MV-4-11 (cell line): ENCODE measurements around the gene MT1A.

Source experiments
- DNase-seq: peaks from one replicate; lab custom pipeline; 2025; lab: John Stamatoyannopoulos, UW

Gene MT1A

DNA sequence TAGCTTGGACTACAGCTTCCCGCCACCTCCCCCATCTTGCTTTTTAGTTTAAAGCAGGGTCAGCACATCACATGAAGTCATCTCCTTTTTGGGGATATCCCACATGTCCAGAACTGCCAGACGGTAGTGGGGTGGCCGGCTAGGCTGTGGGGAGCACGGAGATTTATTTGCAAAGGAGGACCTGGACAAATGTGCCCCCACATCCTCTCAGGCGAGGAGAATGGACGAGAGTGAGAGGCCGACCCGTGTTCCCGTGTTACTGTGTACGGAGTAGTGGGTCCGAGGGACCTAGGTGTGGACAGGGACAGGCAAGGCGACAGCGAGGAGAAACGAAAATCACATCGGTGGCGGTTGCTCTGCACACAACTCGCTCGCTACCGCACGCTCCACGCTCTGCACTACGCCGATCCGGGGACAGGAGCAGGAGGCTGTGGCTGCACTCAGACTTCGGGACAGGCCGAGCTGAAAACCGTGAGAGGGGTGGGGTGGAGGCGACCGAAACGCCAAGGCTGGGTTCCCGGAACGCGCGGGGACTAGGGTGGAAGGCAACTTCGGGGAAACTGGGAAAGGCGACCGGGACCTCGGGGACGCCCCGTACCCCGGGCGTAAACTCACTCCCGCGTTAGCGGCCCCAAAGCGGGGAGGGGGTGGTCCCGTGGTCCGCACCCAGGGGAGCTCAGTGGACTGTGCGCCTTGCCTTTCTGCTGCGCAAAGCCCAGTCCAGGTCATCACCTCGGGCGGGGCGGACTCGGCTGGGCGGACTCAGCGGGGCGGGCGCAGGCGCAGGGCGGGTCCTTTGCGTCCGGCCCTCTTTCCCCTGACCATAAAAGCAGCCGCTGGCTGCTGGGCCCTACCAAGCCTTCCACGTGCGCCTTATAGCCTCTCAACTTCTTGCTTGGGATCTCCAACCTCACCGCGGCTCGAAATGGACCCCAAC, at the start of gene MT1A:
MT1A (plus strand) TSS at position 853 of the 937 bp plus-strand sequence; CDS start at position 926, 73 bp downstream.
- no peak for DNase-seq

- no peak for DNase-seq
Measured at GRCh38 chr16:56588781-56589140, 49.7 kb upstream of the MT1A start.

- no peak for DNase-seq
Measured at GRCh38 chr16:56589141-56590039, 49.1 kb upstream of the MT1A start, which contains the start of gene MT3. Gene MT3, plus strand, starts transcription at chr16:56589528. Its CDS starts 63 bp downstream, at chr16:56589591.

DNA sequence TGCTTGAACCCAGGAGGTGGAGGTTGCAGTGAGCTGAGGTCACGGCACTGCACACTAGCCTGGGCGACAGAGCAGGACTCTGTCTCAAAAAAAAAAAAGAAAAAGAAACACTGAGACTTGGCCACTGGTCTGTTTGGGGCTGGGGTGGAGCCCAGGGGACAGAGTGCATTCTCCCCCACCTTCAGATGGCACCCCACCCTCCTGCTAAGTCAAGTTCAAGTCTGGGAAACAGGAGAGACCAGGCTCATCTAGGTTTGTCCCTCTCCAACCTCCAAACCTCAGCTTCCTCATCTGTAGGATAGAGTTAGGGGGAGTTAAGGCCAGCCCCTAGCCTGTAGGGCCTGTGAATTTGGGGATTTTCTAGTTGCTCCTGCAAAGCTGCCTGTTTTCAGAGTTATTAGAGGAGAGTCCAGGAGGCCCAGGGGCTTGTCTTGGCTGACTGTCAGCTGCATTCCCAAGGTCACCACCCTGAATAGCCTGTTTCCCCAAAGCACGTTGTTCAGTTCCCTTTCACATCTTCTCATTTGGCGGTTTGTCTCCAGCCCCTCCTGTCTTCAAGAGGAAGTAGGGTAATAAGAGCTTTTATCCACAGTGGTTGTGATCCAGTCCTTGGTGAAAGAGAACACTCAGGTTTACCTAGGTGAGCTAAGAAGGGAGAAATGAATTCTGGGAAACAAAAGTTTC, 46.9 kb upstream of the MT1A start:
- peak; percentile 76 for DNase-seq

- DNase-seq: no peak
Measured at GRCh38 chr16:56593573-56594291, 44.7 kb upstream of the MT1A start.

- no peak for DNase-seq
Measured at GRCh38 chr16:56594292-56594619, 44.2 kb upstream of the MT1A start.

DNA sequence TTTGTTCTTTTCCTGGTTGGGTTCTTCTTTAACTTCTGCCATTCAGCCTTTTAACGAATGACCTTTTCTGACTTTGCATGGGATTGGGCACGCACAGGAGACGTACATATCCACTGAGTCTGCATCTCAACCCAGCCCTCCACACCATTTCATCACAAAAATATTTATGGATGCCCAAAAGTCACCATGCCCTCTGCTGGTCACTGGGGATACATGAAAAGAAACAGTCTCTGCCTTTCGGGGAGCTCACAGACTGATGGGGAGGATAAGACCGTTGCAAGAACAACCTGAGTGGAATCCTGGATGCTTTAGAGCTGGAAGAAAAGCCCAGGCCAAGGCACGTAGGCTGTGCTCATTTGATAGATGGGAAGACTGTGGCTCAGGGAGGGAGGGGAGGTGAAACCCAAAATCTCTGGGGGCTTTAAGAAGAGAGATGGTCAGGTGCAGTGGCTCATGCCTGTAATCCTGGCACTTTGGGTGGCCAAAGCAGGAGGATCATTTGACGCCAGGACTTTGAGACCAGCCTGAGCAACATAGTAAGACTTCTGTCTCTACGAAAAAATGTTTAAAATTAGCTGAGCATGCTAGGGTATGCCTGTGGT, 38.0 kb upstream of the MT1A start:
- DNase-seq: peak; percentile 38

DNA sequence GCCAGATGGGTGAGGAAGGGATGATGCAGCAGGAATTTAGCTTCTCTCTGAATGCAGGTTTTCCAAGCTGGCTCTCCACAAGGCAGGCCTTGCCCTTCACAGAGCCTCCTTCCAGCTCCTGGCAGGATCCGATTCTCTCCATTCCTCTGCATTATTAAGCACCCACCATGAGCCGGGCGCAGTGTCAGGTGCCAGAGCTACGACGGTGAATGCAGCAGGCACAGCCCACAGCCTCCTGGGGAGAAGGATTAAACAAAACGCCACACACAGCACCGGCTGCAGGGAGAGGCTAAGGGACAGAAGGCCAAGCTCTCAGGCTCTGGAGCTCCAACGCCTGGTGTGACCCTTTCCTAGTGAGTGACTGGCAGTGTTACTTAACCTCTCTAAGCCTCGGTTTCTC, 37.1 kb upstream of the MT1A start:
- DNase-seq: no peak

DNA sequence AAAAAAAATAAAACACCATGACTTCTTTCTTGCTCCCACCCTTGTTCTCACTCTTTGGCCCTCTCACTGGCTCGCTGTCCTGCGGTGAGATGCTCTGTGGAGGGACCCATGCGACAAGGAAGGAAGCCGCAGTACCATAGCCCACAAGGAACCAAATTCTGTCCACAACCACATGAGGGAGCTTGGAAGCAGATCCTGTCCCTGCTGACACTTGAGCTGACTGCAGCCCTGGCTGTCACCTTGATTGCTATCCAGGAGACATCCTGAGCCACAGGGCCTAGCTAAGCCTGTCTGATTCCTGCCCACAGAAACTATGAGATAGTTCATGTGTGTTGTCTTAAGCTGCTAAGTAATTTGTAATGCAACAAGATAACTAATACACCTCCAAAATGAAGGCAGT, 34.9 kb upstream of the MT1A start:
- DNase-seq: peak; percentile 51

DNA sequence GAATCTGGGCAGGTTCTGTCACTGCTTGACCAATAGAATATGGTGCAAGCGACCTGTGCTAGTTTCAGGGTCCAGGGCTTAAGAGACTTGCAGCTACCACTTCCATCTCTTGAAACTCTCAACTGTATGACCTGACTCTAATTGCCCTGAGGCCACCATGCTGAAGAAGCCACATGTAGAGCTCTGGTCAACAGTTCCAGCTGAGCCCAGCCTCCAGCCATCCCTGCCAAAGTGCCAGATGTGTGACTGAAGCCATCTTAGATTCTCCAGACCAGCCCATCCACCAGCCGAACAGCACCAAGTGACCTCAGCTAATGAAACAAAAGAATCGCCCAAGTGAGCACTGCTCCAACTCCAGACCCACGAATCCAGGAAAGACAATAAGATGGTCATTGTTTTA, 33.5 kb upstream of the MT1A start:
- no peak for DNase-seq

DNA sequence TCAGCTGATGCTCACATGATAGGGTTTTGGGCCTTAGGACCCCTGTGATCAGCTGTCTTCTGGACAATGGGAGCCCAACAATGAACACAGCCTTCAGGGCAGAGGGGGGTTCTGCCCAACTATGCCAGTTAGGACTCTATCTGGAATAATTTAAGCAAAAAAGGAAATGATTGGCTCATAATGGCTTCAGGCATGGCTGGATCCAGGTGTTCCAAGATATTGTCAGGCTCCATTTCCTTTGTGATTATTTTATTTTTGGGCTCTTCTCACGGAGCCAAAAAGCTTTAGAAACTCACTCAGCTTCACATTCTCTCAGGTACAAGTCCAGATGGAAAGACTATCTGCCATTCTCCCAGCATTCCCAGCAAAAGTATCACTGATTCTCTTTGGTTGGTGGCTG, 33.0 kb upstream of the MT1A start:
- DNase-seq: no peak

GRCh38 chr16:56606071-56606475, 32.4 kb upstream of the MT1A start:
- DNase-seq: no peak

- no peak for DNase-seq
Measured at GRCh38 chr16:56606476-56607108, 31.9 kb upstream of the MT1A start.

DNA sequence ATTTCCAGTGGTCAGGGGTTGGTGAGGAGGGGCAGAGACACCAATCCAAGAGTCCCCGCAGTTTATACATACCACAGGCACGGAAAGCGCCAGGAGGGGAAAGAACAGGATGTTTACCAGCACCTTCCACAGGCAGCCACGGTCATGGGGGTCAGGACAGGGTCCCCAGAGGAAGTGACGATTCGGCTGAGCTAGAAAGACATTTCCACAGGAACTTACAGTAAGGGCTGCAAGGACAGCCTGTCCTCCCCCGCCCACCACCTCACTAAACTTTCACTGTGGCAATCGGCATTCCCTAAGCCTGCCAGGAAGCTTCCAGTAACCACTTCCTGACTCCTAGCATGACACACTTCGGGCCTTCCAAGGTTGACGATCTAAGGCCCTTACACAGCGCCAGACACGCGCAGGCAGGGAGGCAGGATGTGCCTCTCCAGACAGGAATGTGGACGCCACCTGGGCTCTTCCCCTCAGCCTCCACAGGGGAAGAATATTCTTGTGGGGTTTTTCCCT, 31.3 kb upstream of the MT1A start:
- DNase-seq: peak; percentile 4

- DNase-seq: no peak
Measured at GRCh38 chr16:56607675-56608042, 30.8 kb upstream of the MT1A start.

- DNase-seq: peak; percentile 96
Measured at GRCh38 chr16:56608043-56608875, 30.2 kb upstream of the MT1A start, which contains the start of gene MT2A. Gene MT2A, plus strand, starts transcription at chr16:56608584. Its CDS starts 72 bp downstream, at chr16:56608656.

DNA sequence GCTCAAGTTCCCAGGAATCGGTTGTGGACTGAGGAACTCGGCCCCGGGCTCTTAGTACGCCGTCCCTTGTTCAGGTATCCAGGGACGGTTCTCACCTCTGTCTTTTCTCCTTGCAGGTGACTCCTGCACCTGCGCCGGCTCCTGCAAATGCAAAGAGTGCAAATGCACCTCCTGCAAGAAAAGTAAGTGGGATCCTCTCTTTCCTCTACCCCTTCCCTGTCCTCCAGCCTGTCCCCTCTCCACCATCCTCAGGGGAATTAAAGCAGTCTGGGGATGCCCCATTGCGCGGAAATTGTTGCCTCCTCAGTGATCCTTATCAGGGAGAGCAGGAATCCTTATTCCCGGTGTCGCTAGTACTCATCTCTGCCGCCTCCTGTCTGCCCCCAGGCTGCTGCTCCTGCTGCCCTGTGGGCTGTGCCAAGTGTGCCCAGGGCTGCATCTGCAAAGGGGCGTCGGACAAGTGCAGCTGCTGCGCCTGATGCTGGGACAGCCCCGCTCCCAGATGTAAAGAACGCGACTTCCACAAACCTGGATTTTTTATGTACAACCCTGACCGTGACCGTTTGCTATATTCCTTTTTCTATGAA, 29.5 kb upstream of the MT1A start:
- no peak for DNase-seq

DNA sequence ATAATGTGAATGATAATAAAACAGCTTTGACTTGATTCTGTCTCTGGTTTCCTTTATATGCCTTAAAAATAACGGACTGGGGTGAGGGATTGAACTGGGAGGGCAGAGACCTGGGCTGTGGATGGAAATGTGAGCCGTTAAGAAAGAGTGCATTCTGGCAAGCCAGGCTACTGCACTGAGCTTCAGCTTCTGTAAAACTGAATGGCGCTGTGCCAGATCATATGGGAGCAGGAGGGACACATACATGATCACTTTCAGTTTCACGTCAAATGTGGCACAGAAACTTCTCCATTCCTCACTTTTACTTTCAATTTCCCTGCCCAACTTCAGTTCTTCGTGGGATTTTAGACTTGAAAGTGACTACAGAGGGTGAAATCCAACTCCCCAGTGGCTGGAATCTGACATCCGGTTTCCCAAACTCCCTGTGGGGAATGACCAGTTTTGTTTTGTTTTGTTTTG, 29.0 kb upstream of the MT1A start:
- peak; percentile 97 for DNase-seq

DNA sequence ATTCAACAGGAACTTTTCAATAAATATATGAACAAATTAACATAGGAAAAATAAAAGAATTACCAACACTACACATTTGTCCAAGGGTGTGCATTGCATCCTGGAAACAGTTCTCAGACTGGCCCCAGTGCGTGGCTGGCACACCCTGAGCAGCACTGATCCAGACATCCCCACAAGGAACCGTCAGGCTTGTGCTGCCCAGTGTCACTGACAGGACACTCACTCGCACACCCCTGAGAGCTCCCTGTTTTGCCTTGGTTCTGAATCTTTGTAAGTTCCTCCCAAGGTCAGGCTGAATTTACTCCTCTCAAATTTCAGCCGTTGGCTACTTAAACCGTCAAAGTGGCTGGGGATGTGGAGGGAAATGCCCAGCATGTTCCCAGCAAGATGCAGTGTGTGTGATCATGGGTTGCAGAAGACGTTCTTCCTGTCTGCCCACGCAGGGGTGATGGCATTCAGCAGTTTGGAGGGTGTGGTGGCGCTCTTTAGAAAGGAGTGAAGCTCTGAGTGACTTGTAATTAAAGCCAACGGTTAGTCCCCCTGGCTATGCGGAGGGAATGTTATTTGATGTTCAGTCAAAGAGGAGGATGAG, 28.4 kb upstream of the MT1A start:
- peak; percentile 43 for DNase-seq
